GM19455 (cell line): ENCODE measurements around the gene RSAD2.
A peak's percentile ranks its signal among the peaks of the same experiment; 100 is the strongest.

Experiments used
- ATAC-seq: cut with Tn5 transposase; IDR thresholded peaks from one replicate; pipeline ENCODE4 v1.9.1; 2021; ENCODE audit not compliant: unreplicated experiment

The RSAD2 gene

DNA sequence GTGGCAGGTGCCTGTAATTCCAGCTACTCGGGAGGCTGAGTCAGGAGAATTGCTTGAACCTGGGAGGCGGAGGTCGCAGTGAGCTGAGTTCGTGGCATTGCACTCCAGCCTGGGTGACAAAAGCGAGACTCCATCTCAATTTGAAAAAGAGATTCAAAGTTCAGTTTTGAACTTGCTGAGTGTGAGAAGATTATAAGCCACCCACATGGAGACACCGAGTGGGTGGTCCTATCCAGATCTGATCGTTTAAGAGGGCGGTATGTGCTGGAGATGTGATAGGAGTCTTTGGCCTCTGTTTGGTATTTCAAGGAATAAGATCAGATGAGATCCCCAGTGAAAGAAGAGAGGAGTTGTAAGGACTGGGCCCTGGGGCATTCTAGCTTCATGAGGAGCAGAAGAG lies 65.3 kb downstream of the RSAD2 start:
- ATAC-seq, result no peak

GRCh38 chr2:6943523-6943922 lies 65.9 kb downstream of the RSAD2 start:
- no peak for ATAC-seq

DNA sequence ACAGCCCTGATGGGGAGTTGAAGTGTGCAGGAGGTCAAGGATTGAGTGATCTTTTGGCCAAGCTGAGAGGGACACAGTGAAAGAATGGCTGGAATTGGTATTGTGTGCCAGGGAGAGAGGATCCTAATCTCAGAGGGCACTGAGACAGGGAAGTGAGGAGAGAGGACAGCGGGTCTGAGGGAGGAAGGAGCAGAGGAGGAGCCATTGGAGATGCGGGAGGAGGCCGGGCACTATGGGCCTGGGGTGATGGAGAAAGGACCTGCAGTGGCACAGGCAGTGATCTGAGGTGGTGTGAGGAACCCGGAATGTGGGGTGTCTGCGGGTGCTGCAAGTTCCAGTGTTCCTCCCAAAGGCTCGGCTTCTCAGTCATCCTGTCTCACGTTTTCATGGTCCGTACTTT lies 66.4 kb downstream of the RSAD2 start:
- no peak for ATAC-seq

DNA sequence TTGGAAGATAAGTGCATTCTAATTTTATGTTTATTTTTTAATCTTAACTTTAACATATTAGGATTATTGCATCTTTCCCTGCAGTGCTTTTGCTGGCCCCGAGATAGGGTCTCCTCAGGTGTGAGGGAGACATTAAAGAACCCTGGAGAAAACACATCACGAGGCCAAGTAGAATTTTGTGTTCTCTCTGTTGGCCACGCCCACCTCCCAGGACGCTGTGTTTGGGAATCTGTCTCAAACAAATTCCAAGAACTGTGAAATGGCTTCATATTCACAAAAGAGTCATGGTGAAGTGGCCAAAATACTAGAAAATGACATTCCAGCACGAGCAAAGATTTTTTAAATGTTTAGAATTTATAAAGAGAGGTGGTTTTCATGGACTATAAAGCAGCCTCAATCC lies 67.0 kb downstream of the RSAD2 start:
- ATAC-seq, result no peak

DNA sequence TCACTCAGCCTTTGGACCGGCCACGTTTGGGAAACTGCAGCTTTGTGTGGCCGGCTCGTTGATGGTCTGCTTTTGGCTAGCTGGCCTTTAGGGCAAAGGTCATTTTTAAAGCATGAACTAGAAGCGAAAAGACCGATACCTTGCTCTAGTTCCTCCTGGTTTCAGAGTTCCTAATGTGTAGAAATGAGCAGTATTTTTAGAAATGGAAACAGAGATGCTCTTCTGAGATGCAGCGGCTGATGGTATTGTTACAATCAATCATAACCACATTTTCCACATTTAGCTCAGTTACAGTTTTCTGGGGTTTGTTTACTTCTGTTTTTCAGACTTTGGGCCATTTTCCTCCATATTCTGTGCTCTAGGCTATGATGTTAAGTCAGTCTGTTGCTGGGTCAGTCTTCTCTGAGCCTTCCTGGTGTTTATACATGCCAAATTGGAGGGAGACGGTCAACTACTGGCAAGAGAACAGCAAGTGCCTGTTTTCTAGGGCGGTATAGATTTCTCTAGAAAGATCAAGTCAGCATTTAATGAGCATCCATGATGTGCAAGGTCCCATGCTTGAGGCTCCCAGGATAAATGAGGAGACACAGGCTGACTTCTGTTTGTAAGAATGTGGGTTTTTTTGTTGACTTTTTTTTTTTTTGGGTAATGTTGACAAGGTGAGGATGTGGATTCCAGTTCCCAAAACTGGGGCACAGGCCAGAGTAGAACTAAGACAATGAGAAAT lies 67.7 kb downstream of the RSAD2 start:
- peak; percentile 89 for ATAC-seq

GRCh38 chr2:6945821-6946220 lies 68.2 kb downstream of the RSAD2 start:
- no peak for ATAC-seq

- no peak for ATAC-seq
Measured at GRCh38 chr2:6946722-6947121, 69.1 kb downstream of the RSAD2 start.
